ENCODE measurements around the gene GUCY1A1.
A peak's percentile ranks its signal among the peaks of the same experiment; 100 is the strongest.

The GUCY1A1 gene

GRCh38 chr4:155758481-155759371 lies 92.1 kb downstream of the GUCY1A1 start, which contains the start of gene GUCY1B1:
TSS of gene GUCY1B1 (plus strand) at chr4:155759021. CDS start at chr4:155759141, 120 bp downstream.
- Histone ChIP-seq H3K36me3 (ENCODE audit: control insufficient read depth, insufficient read depth, low read length) (no peaks in the 10 kb centered on the region), H3K9me3 (ENCODE audit: control insufficient read depth, low read length) (no peaks in the 10 kb centered on the region), H3K27ac (peak within 1 kb of the TSS; percentile 98), H3K27me3 (ENCODE audit: control insufficient read depth, insufficient read depth, low read length) (no peaks in the 10 kb centered on the region), H2AFZ (peak within 1 kb of the TSS; percentile 81), H3K4me2 (ENCODE audit: low read length) (peak within 1 kb of the TSS; percentile 70), H3K4me3 (ENCODE audit: low read depth, low read length) (peak within 1 kb of the TSS; percentile 63), H3K9ac (peak within 1 kb of the TSS; percentile 84), H3K4me1 (peaks cover 6% of the 10 kb centered on the region), H3K79me2 (no peaks in the 10 kb centered on the region)
- TF ChIP-seq, protein P1, sequence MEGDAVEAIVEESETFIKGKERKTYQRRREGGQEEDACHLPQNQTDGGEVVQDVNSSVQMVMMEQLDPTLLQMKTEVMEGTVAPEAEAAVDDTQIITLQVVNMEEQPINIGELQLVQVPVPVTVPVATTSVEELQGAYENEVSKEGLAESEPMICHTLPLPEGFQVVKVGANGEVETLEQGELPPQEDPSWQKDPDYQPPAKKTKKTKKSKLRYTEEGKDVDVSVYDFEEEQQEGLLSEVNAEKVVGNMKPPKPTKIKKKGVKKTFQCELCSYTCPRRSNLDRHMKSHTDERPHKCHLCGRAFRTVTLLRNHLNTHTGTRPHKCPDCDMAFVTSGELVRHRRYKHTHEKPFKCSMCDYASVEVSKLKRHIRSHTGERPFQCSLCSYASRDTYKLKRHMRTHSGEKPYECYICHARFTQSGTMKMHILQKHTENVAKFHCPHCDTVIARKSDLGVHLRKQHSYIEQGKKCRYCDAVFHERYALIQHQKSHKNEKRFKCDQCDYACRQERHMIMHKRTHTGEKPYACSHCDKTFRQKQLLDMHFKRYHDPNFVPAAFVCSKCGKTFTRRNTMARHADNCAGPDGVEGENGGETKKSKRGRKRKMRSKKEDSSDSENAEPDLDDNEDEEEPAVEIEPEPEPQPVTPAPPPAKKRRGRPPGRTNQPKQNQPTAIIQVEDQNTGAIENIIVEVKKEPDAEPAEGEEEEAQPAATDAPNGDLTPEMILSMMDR (IDR thresholded peaks at IDR 0.05) = peak; percentile 51

DNA sequence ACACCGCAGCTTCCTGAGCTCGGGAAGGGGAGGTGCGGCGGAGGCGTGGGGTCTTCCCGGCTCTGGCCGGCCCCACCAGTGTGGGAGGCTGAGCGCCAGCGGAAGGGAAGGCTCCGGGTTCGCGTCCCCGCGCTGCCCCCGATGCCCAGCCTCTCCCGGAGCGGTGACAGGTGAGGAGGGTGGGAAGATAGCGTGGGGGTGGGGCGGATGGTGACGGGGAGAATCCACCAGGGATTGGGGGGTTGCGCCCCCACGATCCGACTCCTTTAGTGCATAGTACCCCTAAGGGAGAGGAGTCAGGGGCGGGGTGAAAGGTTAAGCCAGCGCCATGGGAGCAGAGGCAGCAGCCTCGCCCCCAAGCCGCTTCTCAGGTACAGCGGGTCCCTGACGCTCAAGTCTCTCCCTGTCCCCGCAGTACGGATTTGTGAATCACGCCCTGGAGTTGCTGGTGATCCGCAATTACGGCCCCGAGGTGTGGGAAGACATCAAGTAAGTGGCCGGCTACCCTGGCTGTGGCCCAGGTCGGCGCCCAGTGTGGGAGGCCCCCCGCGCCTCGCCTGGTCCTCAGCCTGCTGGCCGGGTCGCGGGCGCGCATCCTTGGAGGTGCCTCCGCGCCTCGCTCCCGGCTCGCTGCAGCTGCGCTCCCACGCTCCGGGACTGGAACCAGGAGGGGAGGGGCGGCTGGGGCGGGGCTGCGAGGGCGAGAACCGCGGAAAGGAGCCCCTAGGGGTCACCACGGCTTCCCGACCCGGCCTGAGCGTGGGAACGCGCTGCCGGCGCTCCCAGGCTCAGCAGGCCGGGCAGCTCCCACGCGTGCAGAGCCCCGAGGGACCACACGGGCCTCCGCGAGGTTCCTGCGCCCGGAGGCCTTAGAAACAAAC lies 93.0 kb downstream of the GUCY1A1 start:
- Histone ChIP-seq H2AFZ (peak overlapping the region; percentile 81), H3K27me3 (ENCODE audit: control insufficient read depth, insufficient read depth, low read length) (no peaks in the 10 kb centered on the region), H3K9me3 (ENCODE audit: control insufficient read depth, low read length) (no peaks in the 10 kb centered on the region), H3K36me3 (ENCODE audit: control insufficient read depth, insufficient read depth, low read length) (no peaks in the 10 kb centered on the region), H3K4me1 (peaks cover 6% of the 10 kb centered on the region), H3K9ac (peak overlapping the region; percentile 84), H3K4me2 (ENCODE audit: low read length) (peak overlapping the region; percentile 70), H3K79me2 (no peaks in the 10 kb centered on the region), H3K4me3 (ENCODE audit: low read depth, low read length) (peak overlapping the region; percentile 63), H3K27ac (peak overlapping the region; percentile 98)
- TF ChIP-seq, protein P1 (IDR thresholded peaks at IDR 0.05) = no peak

GRCh38 chr4:155761047-155761446 lies 94.4 kb downstream of the GUCY1A1 start:
- H3K9ac ChIP-seq = no peak overlapping the region
- H3K79me2 ChIP-seq = no peaks in the 10 kb centered on the region
- H3K4me3 ChIP-seq (ENCODE audit: low read depth, low read length) = no peak overlapping the region
- TF ChIP-seq, protein P1 (IDR thresholded peaks at IDR 0.05) = no peak
- H3K27me3 ChIP-seq (ENCODE audit: control insufficient read depth, insufficient read depth, low read length) = no peaks in the 10 kb centered on the region
- no peaks in the 10 kb centered on the region for H3K9me3 ChIP-seq (ENCODE audit: control insufficient read depth, low read length)
- H3K36me3 ChIP-seq (ENCODE audit: control insufficient read depth, insufficient read depth, low read length) = no peaks in the 10 kb centered on the region
- H2AFZ ChIP-seq = no peak overlapping the region
- no peak overlapping the region for H3K27ac ChIP-seq
- H3K4me1 ChIP-seq = peaks cover 6% of the 10 kb centered on the region
- no peak overlapping the region for H3K4me2 ChIP-seq (ENCODE audit: low read length)

DNA sequence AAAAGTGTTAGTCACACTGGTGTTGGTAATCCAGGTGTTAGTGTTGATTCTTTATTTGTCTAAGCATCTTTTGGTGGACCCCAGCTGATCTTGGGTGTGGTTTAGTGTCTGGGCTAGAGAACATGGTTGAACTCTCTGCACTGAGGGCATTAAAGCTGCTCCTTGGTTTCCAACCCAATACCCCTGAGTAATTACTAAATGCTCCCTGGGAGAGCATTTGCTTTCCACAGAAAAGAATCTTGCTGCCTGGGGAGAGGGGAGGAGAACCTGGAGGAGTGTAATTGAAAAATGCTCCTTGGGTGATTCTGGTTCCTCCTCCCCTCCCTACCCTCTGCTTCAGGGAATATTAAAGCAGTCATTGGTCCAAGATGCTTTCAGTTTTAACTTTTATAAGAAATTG lies 95.3 kb downstream of the GUCY1A1 start:
- TF ChIP-seq, protein P1 (IDR thresholded peaks at IDR 0.05) = no peak
- peak overlapping the region; percentile 19 for H3K27ac ChIP-seq

More for the DNA sequence above, 95.3 kb downstream of the GUCY1A1 start:
- no peak overlapping the region for H3K4me3 ChIP-seq (ENCODE audit: low read depth, low read length)
- H3K9ac ChIP-seq = no peak overlapping the region
- H2AFZ ChIP-seq = no peak overlapping the region
- no peaks in the 10 kb centered on the region for H3K79me2 ChIP-seq
- no peaks in the 10 kb centered on the region for H3K9me3 ChIP-seq (ENCODE audit: control insufficient read depth, low read length)
- H3K27me3 ChIP-seq (ENCODE audit: control insufficient read depth, insufficient read depth, low read length) = no peaks in the 10 kb centered on the region
- no peaks in the 10 kb centered on the region for H3K36me3 ChIP-seq (ENCODE audit: control insufficient read depth, insufficient read depth, low read length)
- no peak overlapping the region for H3K4me2 ChIP-seq (ENCODE audit: low read length)
- H3K4me1 ChIP-seq = peaks cover 6% of the 10 kb centered on the region
